Measurements from ENCODE around the gene OPN1MW3.
"Not testable (repeated sequence)": the region's sequence is repeated elsewhere in the genome, so short reads cannot be mapped to it uniquely, and the experiment has no call there.

- TF ChIP-seq CTCF (conservative IDR thresholded peaks at IDR 0.05) = peak; percentile 20; the same call in 1 of the 2 replicates
- TF ChIP-seq ZFX (IDR thresholded peaks at IDR 0.05) = not testable (repeated sequence)
These were observed 18.3 kb upstream of the OPN1MW3 start for GRCh38 chrX:154238939-154239559.

Data from C4-2B (cell line).